ENCODE data around the gene ZBED6. TPM values are rescaled to one million over a fixed set of nuclear protein-coding genes. Genes with fewer than 3 reads are reported as not detected.
"Not testable (repeated sequence)": the region's sequence is repeated elsewhere in the genome, so short reads cannot be mapped to it uniquely, and the experiment has no call there.

The ZBED6 gene
- total and polyA plus RNA-seq, 2 donors (not counting 3 experiments of a cell fraction or from before 2014, with no cell fraction given), result 6.4 to 38.9 TPM

- intact Hi-C loops (cut with micrococcal nuclease) (no loop called here), dilution Hi-C loops (cut with MboI; ENCODE audit: extremely low pct_ligation_motif_present, low sequenced_read_pairs) (no loop called here)
- no peak overlapping the region for H2AFZ ChIP-seq (ENCODE audit: low read depth, low read length)
- no peak for TF ChIP-seq FOS (IDR thresholded peaks at IDR 0.05; ENCODE audit: borderline replicate concordance, insufficient read depth, low read length)
- no peak for TF ChIP-seq CTCF (IDR thresholded peaks at IDR 0.05; ENCODE audit: extremely low read depth in 1 of 2, insufficient read depth in 1 of 2, low read depth in 1 of 2, low read length in 2 of 2)
- TF ChIP-seq JUN (IDR thresholded peaks at IDR 0.05; ENCODE audit: borderline replicate concordance, insufficient read depth, insufficient read length, low read depth), result no peak
- TF ChIP-seq MAX (IDR thresholded peaks at IDR 0.05; ENCODE audit: insufficient read depth, insufficient read length), result no peak
- no peak for TF ChIP-seq GATA2 (IDR thresholded peaks at IDR 0.05; ENCODE audit: insufficient read depth, insufficient read length, low read depth, low read length)
- TF ChIP-seq POLR2A (IDR thresholded peaks at IDR 0.05; ENCODE audit: low read depth, low read length), result no peak
- TF ChIP-seq POLR2AphosphoS5 (IDR thresholded peaks at IDR 0.05; ENCODE audit: insufficient read depth, low read depth, low read length), result no peak
- no peaks in the 10 kb centered on the region for H3K27me3 ChIP-seq (ENCODE audit: control insufficient read depth in 2 of 2, insufficient read depth in 2 of 2, low read length in 2 of 2)
- no peak for FAIRE-seq
- H3K4me1 ChIP-seq (ENCODE audit: control insufficient read depth, extremely low read depth, insufficient read depth, low read length), result no peaks in the 10 kb centered on the region
- no TSS peak for BruUV-seq (replicated peaks)
- DNase-seq (ENCODE audit: low read depth, low spot score), result no peak
- no peaks in the 10 kb centered on the region for H3K9me1 ChIP-seq (replicated peaks; ENCODE audit: control insufficient read depth, extremely low read depth, insufficient read depth, low read length)
- no peak overlapping the region for H3K4me2 ChIP-seq (ENCODE audit: insufficient read depth, low read length)
- no peaks in the 10 kb centered on the region for H4K20me1 ChIP-seq (replicated peaks; ENCODE audit: control insufficient read depth, extremely low read depth, insufficient read depth, low read length)
- no peak overlapping the region for H3K9ac ChIP-seq (replicated peaks; ENCODE audit: extremely low read depth, insufficient read depth, low read length)
- POLR2A ChIA-PET, result no interaction called here
- no peak overlapping the region for H3K4me3 ChIP-seq (replicated peaks in 1 of 3; ENCODE audit: insufficient read depth in 1 of 3, low read depth in 1 of 3, low read length in 3 of 3)
- H3K9me3 ChIP-seq (replicated peaks; ENCODE audit: control insufficient read depth, insufficient read depth, low read length), result no peaks in the 10 kb centered on the region
- H3K27ac ChIP-seq (ENCODE audit: insufficient read depth, low read depth, low read length), result no peak overlapping the region
- CTCF ChIA-PET, result interaction anchor here (0.6 to 1.5 kb wide), 2 partner anchors 25 to 279 kb away, joined by 3 read pairs; no protein-coding TSS in a partner anchor
- no peaks in the 10 kb centered on the region for H3K36me3 ChIP-seq (ENCODE audit: control insufficient read depth in 2 of 2, extremely low read depth in 1 of 2, insufficient read depth in 2 of 2, low read length in 2 of 2)
- no peaks in the 10 kb centered on the region for H3K79me2 ChIP-seq (ENCODE audit: control insufficient read depth, insufficient read depth, low read length)
Measured at GRCh38 chr1:203751051-203751450, 44.4 kb upstream of the ZBED6 start.

DNA sequence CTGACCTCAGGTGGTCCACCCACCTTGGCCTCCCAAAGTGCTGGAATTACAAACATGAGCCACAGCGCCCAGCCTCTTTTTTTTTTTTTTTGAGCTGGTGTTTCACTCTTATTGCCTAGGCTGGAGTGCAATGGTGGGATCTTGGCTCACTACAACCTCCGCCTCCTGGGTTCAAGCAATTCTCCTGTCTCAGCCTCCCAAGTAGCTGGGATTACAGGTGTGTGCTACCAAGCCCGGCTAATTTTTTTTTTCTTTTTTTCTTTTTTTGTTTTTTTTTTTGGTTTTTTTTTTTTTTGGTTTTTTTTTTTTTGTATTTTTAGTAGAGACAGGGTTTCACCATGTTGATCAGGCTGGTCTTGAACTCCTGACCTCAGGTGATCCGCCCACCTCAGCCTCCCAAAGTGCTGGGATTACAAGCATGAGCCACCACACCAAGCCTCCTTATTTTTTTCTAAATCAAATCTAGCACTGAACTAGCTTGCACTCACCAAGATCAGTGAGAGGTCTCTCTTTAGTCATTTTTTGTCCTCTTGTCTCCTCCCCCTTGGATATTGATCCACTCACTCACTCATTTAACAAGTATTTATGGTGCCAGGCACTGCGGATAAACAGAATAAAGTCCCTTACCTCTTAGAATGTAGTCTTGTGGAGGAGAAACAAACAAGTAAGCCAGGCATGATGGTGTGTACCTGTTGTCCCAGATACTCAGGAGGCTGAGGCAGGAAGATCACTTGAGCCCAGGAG lies 43.6 kb upstream of the ZBED6 start:
- H3K9me1 ChIP-seq (replicated peaks; ENCODE audit: control insufficient read depth, extremely low read depth, insufficient read depth, low read length); H3K4me2 ChIP-seq (ENCODE audit: insufficient read depth, low read length); H3K36me3 ChIP-seq (ENCODE audit: control insufficient read depth in 2 of 2, extremely low read depth in 1 of 2, insufficient read depth in 2 of 2, low read length in 2 of 2); POLR2A ChIA-PET; H3K27me3 ChIP-seq (ENCODE audit: control insufficient read depth in 2 of 2, insufficient read depth in 2 of 2, low read length in 2 of 2); H3K27ac ChIP-seq (ENCODE audit: insufficient read depth, low read depth, low read length); dilution Hi-C loops (cut with MboI; ENCODE audit: extremely low pct_ligation_motif_present, low sequenced_read_pairs); H3K79me2 ChIP-seq (ENCODE audit: control insufficient read depth, insufficient read depth, low read length); H3K4me3 ChIP-seq (replicated peaks in 1 of 3; ENCODE audit: insufficient read depth in 1 of 3, low read depth in 1 of 3, low read length in 3 of 3); H3K4me1 ChIP-seq (ENCODE audit: control insufficient read depth, extremely low read depth, insufficient read depth, low read length); BruUV-seq (replicated peaks); H3K9me3 ChIP-seq (replicated peaks; ENCODE audit: control insufficient read depth, insufficient read depth, low read length); DNase-seq (ENCODE audit: low read depth, low spot score); H4K20me1 ChIP-seq (replicated peaks; ENCODE audit: control insufficient read depth, extremely low read depth, insufficient read depth, low read length); FAIRE-seq; H3K9ac ChIP-seq (replicated peaks; ENCODE audit: extremely low read depth, insufficient read depth, low read length); intact Hi-C loops (cut with micrococcal nuclease); H2AFZ ChIP-seq (ENCODE audit: low read depth, low read length): not testable (repeated sequence)
- CTCF ChIA-PET, result interaction anchor here (1.5 kb wide), 1 partner anchor 24 kb away, joined by 3 read pairs; no protein-coding TSS in a partner anchor
